ENCODE results near the gene SLC9B1.
"Not testable (repeated sequence)": the region's sequence is repeated elsewhere in the genome, so short reads cannot be mapped to it uniquely, and the experiment has no call there.

The SLC9B1 gene

GRCh38 chr4:103011378-103012025 lies 8.0 kb downstream of the SLC9B1 start:
- no peak for DNase-seq

GRCh38 chr4:103010804-103011203 lies 8.7 kb downstream of the SLC9B1 start:
- DNase-seq = no peak

- DNase-seq = no peak
Observed at GRCh38 chr4:103008875-103009729, 10.4 kb downstream of the SLC9B1 start.

GRCh38 chr4:103002551-103002950 lies 17.0 kb downstream of the SLC9B1 start:
- no peak for DNase-seq

GRCh38 chr4:102994803-102995202 lies 24.7 kb downstream of the SLC9B1 start:
- DNase-seq = no peak

GRCh38 chr4:102993985-102994384 lies 25.5 kb downstream of the SLC9B1 start:
- DNase-seq = not testable (repeated sequence)

GRCh38 chr4:102988429-102989020 lies 31.0 kb downstream of the SLC9B1 start:
- no peak for DNase-seq

- DNase-seq = no peak
Observed at GRCh38 chr4:102981005-102981404, 38.5 kb downstream of the SLC9B1 start.

GRCh38 chr4:102961813-102962212 lies 57.7 kb downstream of the SLC9B1 start:
- not testable (repeated sequence) for DNase-seq

GRCh38 chr4:102959496-102959895 lies 60.0 kb downstream of the SLC9B1 start:
- no peak for DNase-seq

- no peak for DNase-seq
Observed at GRCh38 chr4:102945066-102945465, 74.4 kb downstream of the SLC9B1 start.

- DNase-seq = not testable (repeated sequence)
Observed at GRCh38 chr4:102938063-102938462, 81.4 kb downstream of the SLC9B1 start.

- no peak for DNase-seq
Observed at GRCh38 chr4:102935716-102936115, 83.8 kb downstream of the SLC9B1 start.

GRCh38 chr4:102919697-102920096 lies 99.8 kb downstream of the SLC9B1 start:
- not testable (repeated sequence) for DNase-seq

GRCh38 chr4:102918859-102919258 lies 100.6 kb downstream of the SLC9B1 start:
- DNase-seq = no peak

- DNase-seq = no peak
Observed at GRCh38 chr4:102901804-102902203, 117.7 kb downstream of the SLC9B1 start.

GRCh38 chr4:102897610-102898009 lies 121.9 kb downstream of the SLC9B1 start:
- not testable (repeated sequence) for DNase-seq

- DNase-seq = not testable (repeated sequence)
Observed at GRCh38 chr4:102896547-102896946, 123.0 kb downstream of the SLC9B1 start.

- not testable (repeated sequence) for DNase-seq
Observed at GRCh38 chr4:102889866-102890265, 129.6 kb downstream of the SLC9B1 start.

GRCh38 chr4:102888570-102888969 lies 130.9 kb downstream of the SLC9B1 start:
- not testable (repeated sequence) for DNase-seq

- DNase-seq = no peak
Observed at GRCh38 chr4:102883278-102883677, 136.2 kb downstream of the SLC9B1 start.

- no peak for DNase-seq
Observed at GRCh38 chr4:102881343-102881742, 138.2 kb downstream of the SLC9B1 start.

- no peak for DNase-seq
Observed at GRCh38 chr4:102878901-102879300, 140.6 kb downstream of the SLC9B1 start.

GRCh38 chr4:102878349-102878748 lies 141.2 kb downstream of the SLC9B1 start:
- DNase-seq = not testable (repeated sequence)

Data from activated T-cell treated with anti-CD3 and anti-CD28 coated beads for 4 hours (primary cell).